OCI-M2 (cell line): ENCODE results near the gene KRTAP19-6.
"Not testable (repeated sequence)": the region's sequence is repeated elsewhere in the genome, so short reads cannot be mapped to it uniquely, and the experiment has no call there.

Source experiments
- DNase-seq: peaks from one replicate; lab custom pipeline; 2025; ENCODE audit not compliant: unreplicated experiment; lab: John Stamatoyannopoulos, UW

Gene KRTAP19-6

DNA sequence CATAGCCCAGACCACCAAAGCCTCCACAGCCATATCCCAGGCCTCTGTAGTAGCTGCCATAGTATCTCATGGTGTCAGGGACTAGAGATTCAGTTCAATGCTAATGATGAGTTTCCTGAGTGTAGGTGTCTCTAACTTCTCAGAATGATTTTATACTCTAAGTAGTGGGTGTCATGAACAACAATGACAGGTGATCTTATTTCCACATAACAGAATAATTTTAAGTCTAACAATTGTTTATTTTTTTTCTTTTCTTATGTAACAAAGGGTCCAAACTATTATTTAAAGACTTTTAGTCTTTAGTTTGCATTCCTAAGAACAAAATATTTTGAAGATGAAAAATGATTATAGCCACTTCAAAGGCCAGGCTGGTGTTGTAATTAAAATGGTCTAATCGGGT, at the start of gene KRTAP19-6:
TSS of gene KRTAP19-6 (minus strand) at position 101 of the 400 bp plus-strand sequence. CDS start at position 70, 31 bp downstream.
- DNase-seq = no peak

DNA sequence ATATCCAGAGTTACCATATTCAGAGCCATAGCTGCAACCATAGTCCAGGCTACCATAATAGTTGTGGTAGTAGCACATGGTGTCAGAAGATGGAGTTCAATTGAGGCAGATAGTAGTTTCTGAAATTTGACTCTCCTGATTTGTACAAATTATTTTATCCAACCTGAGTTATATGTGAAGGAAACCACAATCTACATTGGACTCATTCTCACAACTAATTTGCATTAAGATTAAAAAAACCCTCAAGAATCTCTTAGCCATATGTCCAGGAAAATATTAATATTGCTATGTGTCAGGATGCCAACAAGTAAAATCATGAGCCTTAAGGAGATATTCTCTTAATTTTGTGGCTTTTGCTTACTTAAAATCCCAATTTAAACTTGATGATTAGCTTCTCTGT, 48.6 kb upstream of the KRTAP19-6 start, which contains the start of gene KRTAP22-2:
TSS of gene KRTAP22-2 (minus strand) at position 101 of the 400 bp plus-strand sequence.
- DNase-seq = no peak

DNA sequence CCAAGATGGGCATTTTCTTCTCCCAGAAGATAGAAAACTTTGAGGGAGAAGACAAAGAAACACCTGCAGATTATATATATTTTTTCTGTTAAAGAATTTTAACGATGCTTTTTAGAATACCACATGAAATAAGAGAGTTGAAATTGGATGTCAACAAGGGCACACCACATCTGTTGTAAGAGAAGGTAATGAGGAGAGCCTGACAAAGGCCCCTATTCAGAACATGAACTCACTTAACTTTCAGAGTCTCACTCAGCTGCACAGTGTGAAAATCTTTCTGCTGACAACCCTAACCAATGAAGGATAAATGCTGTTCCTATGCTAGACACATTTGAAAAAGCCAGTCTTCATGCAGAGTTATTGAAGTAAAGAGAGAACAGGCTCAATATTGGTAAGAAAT, 41.2 kb upstream of the KRTAP19-6 start:
- no peak for DNase-seq

- DNase-seq = no peak
These were observed 38.5 kb upstream of the KRTAP19-6 start for GRCh38 chr21:30580132-30580531.

GRCh38 chr21:30579346-30579745, 37.7 kb upstream of the KRTAP19-6 start:
- DNase-seq = no peak

DNA sequence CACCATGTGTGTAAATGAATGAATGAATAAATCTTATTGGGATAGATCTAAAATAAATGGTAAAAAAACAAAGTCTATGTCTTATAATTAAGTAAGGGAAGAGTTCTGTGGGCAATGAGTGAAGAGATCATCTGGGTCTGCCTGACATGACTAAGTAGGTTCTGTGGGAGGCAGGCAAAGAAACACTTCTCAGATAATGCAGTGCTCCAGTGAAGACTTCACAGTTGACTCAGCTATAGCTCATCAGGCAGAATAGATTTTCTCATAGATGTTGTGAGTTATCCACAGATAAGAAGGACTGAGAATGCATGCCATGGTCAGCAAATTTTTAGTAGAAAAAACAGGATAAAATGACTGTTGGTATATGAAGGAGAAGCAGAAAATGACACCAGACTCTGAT, 36.1 kb upstream of the KRTAP19-6 start:
- DNase-seq = no peak

DNA sequence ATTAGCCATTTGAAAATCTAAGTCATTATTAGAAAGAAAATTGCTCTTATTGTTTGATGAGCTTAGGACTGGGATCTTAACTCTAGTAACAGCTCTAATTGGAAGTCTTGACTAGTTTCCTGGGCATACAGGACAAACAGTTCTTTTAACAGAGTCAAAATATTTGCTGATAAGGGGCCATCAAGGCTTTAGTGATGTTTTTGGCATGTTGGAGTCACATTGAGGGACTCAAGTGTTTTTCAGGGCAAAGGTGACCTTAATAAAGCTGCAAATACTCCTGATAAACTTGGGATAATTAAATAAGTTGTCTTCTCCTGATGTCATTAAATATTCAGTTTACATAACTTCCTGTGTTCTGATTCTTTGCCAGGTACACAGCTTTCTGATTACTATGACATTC, 26.0 kb upstream of the KRTAP19-6 start:
- DNase-seq = no peak

GRCh38 chr21:30563630-30564029, 22.0 kb upstream of the KRTAP19-6 start:
- DNase-seq = no peak

GRCh38 chr21:30563072-30563471, 21.4 kb upstream of the KRTAP19-6 start:
- no peak for DNase-seq

DNA sequence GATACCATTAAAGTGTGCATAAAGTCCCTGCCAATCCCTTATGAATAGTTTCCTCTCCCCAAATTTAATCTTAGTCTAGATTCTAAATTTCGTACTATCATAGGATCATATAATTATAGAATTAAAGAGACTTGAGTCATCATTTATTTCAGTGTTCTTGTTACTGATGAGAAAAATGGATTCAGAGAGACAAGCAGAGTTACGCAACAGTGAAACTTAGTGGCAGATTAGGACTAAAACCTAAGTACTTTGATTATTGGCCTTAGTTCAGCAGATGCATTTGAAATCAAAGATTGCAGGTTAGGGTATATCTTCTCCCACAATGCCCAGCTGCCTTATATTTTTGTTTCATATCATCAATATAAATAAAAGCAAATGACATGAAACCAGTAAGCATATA, 20.3 kb upstream of the KRTAP19-6 start:
- DNase-seq = no peak

DNA sequence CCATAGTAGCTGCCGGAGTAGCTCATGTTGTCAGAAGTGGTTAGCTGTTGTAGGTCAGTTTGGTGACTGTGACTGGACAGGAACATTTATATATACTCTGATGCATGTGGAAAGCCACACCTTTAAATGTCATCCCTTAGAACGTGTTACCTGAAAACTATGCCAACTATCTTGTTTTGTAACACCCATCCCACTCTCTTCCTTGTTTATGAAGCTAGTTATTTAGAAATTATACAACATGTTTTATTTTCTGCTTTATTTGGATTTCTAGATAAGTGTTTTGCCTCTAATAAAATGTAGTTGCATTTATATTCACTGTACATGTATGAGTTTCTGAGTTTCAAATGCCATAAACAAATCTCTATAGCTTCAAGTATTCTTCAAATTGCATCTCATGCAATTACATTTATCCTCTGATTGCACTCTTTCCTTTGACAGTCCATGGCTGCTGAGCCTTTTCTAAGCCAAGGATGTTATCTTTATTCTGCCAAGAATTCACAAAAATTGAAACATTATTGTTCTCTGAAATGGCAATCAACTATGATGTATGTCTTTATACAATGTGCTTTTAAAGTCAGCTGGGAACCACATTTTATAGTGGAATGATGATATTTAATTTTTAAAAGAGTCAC, 19.7 kb upstream of the KRTAP19-6 start, which contains the start of gene KRTAP19-7:
TSS of gene KRTAP19-7 (minus strand) at position 51 of the 632 bp plus-strand sequence. CDS start at position 26, 25 bp downstream.
- no peak for DNase-seq

GRCh38 chr21:30555095-30555494, 13.4 kb upstream of the KRTAP19-6 start:
- no peak for DNase-seq

GRCh38 chr21:30552782-30553181, 11.1 kb upstream of the KRTAP19-6 start:
- DNase-seq = no peak

DNA sequence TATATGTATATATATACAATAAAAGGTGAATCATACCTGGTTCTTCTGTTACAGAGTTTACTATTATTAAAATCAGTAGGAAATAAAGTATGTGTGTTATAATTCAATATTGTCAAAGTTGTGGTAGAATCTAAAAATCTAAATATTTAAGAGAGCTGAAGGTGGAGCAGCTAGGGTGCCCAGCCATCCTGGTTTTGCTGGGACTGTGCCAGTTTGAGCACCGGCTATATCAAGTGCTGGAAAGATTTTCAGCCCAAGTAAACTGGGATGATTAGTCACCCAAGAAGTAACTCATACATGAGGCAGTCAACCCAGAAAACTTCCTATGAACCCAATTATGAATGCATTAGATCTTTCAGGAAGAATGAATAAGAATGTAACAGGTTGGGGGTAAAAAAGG, 22.8 kb downstream of the KRTAP19-6 start:
- no peak for DNase-seq

- no peak for DNase-seq
These were observed 26.0 kb downstream of the KRTAP19-6 start for GRCh38 chr21:30515681-30516080.

DNA sequence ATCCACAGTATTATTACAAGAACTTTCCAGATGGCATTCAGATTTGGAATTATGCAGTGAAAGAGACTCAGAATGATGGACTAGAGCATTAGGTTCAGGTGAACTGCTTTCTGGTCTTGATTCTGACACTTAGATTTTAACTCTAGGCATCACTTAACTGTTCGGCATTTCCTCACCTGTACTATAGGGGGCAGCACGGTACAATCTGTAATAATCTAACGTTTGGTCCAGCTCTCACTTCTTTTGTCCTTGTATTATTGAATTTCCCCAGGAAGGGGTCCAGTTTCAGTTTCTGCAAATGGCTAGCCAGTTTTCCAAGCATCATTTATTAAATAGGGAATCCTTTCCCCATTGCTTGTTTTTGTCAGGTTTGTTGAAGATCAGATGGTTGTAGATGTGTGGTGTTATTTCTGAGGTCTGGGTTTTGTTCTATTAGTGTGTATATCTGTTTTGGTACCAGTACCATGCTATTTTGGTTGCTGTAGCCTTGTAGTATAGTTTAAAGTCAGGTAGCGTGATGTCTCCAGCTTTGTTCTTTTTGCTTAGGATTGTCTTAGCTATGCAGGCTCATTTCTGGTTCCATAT, 36.0 kb downstream of the KRTAP19-6 start:
- not testable (repeated sequence) for DNase-seq

DNA sequence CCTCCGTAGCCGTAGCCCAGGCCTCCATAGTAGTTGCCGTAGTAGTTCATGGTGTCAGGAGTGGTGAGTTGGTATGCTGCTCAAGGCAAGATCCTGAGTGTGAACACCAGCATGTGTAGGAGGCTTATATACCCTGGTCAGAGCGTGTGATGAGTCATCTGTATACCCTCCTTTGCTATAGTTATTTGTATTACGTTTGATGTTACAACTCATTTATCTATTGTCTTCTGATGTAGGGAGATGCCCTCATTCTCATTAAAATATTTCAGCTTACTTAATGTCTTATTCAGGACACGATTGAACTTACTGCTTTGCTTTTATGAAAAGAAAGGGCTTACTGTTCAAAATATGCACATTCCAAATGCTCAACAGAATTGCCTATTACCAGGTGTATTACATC, 39.6 kb downstream of the KRTAP19-6 start, which contains the start of gene KRTAP19-5:
TSS of gene KRTAP19-5 (minus strand) at position 101 of the 400 bp plus-strand sequence. CDS start at position 50, 51 bp downstream.
- no peak for DNase-seq

DNA sequence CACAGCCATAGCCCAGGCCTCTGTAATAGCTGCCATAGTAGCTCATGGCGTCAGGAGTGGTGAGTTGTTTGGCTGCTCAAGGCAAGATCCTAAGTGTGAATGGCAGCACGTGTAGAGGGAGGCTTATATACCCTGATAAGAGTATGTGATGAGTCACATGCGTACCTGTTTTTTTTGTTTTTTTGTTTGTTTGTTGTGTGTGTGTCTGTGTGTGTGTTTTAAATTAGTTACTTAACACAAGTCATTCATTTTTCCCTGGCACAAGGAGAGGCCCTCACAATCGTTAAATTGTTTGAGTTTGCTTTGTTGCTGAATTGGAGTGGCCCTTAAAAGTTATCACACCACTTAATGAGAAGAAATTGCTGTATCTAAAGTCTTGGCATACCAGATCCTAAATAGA, 44.6 kb downstream of the KRTAP19-6 start, which contains the start of gene KRTAP19-4:
TSS of gene KRTAP19-4 (minus strand) at position 101 of the 400 bp plus-strand sequence. CDS start at position 46, 55 bp downstream.
- DNase-seq = no peak

GRCh38 chr21:30491963-30492428, 49.7 kb downstream of the KRTAP19-6 start, which contains the start of gene KRTAP19-3:
TSS of gene KRTAP19-3 (minus strand) at chr21:30492013. CDS start at chr21:30491957, 56 bp downstream.
- no peak for DNase-seq
